Measurements from ENCODE around the gene IFNL1. TPM values are rescaled to one million over a fixed set of nuclear protein-coding genes. Genes with fewer than 3 reads are reported as not detected.
"Not testable (repeated sequence)": the region's sequence is repeated elsewhere in the genome, so short reads cannot be mapped to it uniquely, and the experiment has no call there.

The IFNL1 gene
- total RNA-seq, 2 donors from 2014 or later, result not detected

DNA sequence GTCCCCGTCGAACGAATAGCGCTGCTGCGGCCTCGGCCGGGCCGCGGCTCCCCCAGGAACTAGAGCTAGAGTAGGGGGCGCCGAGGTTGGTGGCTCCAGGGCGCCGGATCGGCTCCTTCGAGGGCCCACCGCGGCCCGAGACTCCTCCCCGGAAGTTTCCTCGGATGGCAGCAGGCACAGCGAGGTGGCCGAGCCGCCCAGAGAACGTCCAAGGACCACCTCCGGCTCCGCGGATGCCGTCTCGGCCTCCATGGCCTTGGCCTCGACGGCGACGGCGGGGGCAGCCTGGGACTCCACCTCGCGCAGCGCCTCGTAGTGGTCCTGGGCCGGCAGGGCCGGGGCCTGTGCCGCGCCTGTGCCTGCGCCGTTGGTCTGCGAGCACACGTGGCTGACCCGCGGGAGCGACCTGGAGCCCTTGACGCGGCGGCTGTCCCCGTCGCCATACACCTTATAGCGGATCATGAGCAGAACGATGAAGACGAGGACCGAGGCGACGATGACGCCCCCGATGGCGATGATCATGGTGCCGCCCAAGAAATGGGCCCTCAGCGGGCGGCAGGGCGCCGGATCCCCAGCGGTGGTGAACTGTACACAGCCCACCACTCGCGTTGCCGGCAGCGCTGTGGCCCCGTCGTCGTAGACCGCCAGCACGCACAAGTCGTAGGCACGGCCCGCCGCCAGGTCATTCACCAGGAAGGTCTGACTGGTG, 11.8 kb downstream of the IFNL1 start:
- Histone ChIP-seq H3K4me3 (peak overlapping the region in 1 of 2 donors; percentile 19), H3K27ac (no peak overlapping the region), H3K36me3 (no peaks in the 10 kb centered on the region), H3K9me3 (no peaks in the 10 kb centered on the region), H3K27me3 (replicated peaks; ENCODE audit: insufficient read depth) (peaks cover 2% of the 10 kb centered on the region), H3K4me1 (replicated peaks) (peaks cover 5% of the 10 kb centered on the region)
- TF ChIP-seq POLR2A (IDR thresholded peaks at IDR 0.05) (no peak), POLR2AphosphoS5 (IDR thresholded peaks at IDR 0.05) (no peak)
- TF ChIP-seq, protein P1, sequence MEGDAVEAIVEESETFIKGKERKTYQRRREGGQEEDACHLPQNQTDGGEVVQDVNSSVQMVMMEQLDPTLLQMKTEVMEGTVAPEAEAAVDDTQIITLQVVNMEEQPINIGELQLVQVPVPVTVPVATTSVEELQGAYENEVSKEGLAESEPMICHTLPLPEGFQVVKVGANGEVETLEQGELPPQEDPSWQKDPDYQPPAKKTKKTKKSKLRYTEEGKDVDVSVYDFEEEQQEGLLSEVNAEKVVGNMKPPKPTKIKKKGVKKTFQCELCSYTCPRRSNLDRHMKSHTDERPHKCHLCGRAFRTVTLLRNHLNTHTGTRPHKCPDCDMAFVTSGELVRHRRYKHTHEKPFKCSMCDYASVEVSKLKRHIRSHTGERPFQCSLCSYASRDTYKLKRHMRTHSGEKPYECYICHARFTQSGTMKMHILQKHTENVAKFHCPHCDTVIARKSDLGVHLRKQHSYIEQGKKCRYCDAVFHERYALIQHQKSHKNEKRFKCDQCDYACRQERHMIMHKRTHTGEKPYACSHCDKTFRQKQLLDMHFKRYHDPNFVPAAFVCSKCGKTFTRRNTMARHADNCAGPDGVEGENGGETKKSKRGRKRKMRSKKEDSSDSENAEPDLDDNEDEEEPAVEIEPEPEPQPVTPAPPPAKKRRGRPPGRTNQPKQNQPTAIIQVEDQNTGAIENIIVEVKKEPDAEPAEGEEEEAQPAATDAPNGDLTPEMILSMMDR (IDR thresholded peaks at IDR 0.05), result no peak
- intact Hi-C loops (cut with DNase I), result no loop called here
- WGBS, result 31% methylated on average over 46 of the region's 82 CpGs
- DNase-seq (ENCODE audit: low spot score), result no peak

DNA sequence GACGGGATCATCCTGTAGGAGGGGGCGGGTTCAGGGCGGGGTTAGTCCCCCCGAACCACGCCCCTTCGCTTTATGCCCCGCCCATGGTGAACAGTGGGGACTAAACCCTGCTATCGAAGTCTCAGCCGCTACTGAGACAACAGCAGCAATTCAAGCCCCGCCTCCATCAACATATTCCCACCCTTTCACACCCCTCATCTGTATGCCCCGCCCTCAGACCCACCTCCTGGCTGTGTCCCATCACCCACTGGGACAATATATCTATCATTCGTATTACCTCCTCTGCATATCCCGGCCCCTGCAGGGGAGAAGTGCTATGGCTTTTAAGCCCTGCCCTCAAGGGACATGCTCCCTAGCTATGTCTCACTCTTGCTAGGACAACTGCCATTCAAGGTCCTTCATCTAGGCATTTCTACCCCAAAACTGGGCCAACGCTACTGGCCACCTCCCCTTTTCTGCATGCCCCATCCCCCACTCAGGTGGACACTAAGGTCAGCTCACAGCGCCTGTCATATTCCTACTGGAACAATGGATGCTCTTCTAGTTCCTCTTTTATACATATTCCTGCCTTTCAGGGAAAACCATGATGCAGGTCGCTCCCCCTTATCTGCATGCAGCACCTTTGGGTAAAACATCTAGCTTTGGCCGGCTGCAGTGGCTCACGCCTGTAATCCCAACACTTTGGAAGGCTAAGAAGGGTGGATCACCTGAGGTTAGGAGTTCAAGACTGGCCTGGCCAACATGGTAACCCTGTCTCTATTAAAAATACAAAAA, 12.5 kb downstream of the IFNL1 start:
- no peak overlapping the region for H3K4me3 ChIP-seq
- intact Hi-C loops (cut with DNase I), result no loop called here
- H3K4me1 ChIP-seq (replicated peaks), result peaks cover 5% of the 10 kb centered on the region
- WGBS, result 45% methylated on average over 18 of the region's 18 CpGs
- TF ChIP-seq POLR2A (IDR thresholded peaks at IDR 0.05) (no peak), POLR2AphosphoS5 (IDR thresholded peaks at IDR 0.05) (no peak)
- TF ChIP-seq, protein P1 (IDR thresholded peaks at IDR 0.05), result no peak
- H3K9me3 ChIP-seq, result no peaks in the 10 kb centered on the region
- peaks cover 0 to under 1% of the 10 kb centered on the region in 2 donors for H3K36me3 ChIP-seq
- H3K27me3 ChIP-seq (replicated peaks; ENCODE audit: insufficient read depth), result peaks cover 2% of the 10 kb centered on the region
- no peak for DNase-seq (ENCODE audit: low spot score)
- H3K27ac ChIP-seq, result no peak overlapping the region

DNA sequence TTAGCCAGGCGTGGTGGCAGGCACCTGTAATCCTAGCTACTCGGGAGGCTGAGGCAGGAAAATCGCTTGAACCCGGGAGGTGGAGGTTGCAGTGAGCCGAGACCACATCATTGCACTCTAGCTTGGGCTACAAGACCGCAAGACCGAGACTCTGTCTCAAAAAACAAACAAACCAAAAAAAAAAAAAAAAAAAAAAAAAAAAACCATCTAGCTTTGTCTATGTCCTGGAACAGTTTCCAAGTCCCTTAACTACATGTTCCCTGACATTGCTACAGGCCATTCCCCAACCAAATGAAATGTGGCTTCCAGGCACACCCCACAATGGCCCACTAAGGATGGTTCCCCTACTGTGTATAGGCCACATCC, 13.1 kb downstream of the IFNL1 start:
- intact Hi-C loops (cut with DNase I); H3K36me3 ChIP-seq; H3K4me1 ChIP-seq (replicated peaks); DNase-seq (ENCODE audit: low spot score); H3K9me3 ChIP-seq; H3K27me3 ChIP-seq (replicated peaks; ENCODE audit: insufficient read depth); H3K4me3 ChIP-seq; H3K27ac ChIP-seq: not testable (repeated sequence)
- 96% methylated on average over 7 of the region's 7 CpGs for WGBS

DNA sequence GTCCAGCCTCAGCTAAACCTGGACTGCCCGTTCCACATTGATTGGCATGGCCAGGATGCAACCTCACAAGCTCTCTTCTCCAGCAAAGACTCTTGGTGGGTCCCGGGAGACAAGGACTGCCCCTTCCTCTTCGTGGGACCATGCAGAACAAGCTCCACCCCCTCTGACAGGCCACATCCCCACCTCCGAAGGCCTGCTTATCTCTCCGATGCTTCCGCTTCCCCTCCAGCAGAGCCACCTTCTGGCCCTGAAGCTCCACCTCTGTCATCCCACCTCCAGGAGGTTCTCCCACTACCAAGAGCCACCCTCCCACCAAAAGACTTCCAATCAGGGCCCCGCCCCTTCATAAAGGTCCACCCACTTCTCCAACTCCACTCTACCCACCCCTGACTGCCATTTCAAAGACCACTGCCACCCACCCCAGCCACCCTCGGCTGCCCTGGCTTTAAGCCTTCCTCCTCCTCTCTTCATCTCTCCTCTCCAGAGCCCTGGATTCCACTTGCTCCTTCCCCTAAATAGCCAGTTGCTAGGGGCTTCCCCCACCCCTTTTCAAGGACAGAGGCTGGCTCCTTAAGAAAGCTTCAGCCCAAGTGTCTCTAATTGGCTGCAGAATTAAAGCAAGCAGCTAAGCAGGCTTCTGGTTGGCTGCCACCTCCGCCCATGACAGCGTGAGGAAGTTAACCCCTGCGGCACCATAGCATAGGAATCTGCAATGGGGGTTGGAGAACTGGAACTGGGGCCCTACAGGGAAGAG, 14.5 kb downstream of the IFNL1 start:
- peaks cover 5% of the 10 kb centered on the region for H3K4me1 ChIP-seq (replicated peaks)
- H3K9me3 ChIP-seq, result no peaks in the 10 kb centered on the region
- 71% methylated on average over 11 of the region's 11 CpGs for WGBS
- TF ChIP-seq POLR2AphosphoS5 (IDR thresholded peaks at IDR 0.05), result no peak
- TF ChIP-seq, protein P1 (IDR thresholded peaks at IDR 0.05), result no peak
- no peak for TF ChIP-seq POLR2A (IDR thresholded peaks at IDR 0.05)
- peaks cover 0 to 9% of the 10 kb centered on the region in 2 donors for H3K36me3 ChIP-seq
- H3K27ac ChIP-seq, result no peak overlapping the region
- intact Hi-C loops (cut with DNase I), result no loop called here
- H3K4me3 ChIP-seq, result no peak overlapping the region
- H3K27me3 ChIP-seq (replicated peaks; ENCODE audit: insufficient read depth), result no peaks in the 10 kb centered on the region
- no peak for DNase-seq (ENCODE audit: low spot score)

DNA sequence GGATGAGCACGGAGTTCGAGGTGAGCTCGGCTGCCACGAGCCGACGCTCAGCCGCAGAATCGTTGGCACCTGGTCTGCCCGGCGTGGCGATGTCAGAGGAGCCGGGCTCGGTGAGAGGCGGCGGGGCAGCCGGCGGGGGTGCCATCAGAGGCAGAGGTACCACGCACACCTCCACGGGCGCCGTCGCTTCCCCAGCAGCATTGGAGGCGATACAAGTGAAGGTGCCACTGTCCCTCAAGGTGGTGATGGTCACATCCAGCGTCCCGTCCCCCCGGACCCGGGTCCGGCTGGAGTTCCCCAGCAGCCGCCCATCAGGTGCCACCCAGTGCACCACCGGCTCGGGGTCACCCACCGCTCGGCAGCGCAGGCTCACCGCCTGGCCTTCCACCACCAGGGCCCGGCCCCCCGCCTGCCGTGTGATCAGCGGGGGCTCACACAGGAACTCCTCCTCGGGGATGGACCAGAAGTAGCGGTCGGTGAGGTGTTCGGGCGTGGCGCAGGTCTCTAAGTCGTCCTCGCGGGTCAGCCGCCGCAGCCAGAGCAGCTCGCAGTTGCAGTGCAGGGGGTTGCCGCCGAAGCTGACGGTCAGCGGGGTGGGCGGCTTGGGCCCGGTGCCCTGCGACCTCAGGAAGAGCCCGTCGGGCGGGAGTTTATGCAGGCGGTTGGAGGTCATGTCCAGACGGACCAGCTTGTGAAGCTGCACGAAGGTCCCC, 18.0 kb downstream of the IFNL1 start:
- Histone ChIP-seq H3K9me3 (no peaks in the 10 kb centered on the region), H3K4me3 (no peak overlapping the region), H3K36me3 (peaks cover 0 to 9% of the 10 kb centered on the region in 2 donors), H3K27me3 (replicated peaks; ENCODE audit: insufficient read depth) (no peaks in the 10 kb centered on the region), H3K27ac (no peak overlapping the region), H3K4me1 (replicated peaks) (no peaks in the 10 kb centered on the region)
- no peak for DNase-seq (ENCODE audit: low spot score)
- intact Hi-C loops (cut with DNase I), result no loop called here
- WGBS, result 96% methylated on average over 57 of the region's 64 CpGs
- TF ChIP-seq POLR2A (IDR thresholded peaks at IDR 0.05) (no peak), POLR2AphosphoS5 (IDR thresholded peaks at IDR 0.05) (no peak)
- TF ChIP-seq, protein P1 (IDR thresholded peaks at IDR 0.05), result no peak

Measured in prostate gland (tissue), 2 donors.